Panc1 (cell line): Measurements from ENCODE around the gene BICRA. TPM values are rescaled to one million over a fixed set of nuclear protein-coding genes. Genes with fewer than 3 reads are reported as not detected.
A peak's percentile ranks its signal among the peaks of the same experiment; 100 is the strongest.

Experiments
- ATAC-seq: fragments of 200-7000 bp; cut with Tn5 transposase; 2 replicates; pipeline ENCODE4 v1.9.1; 2020; ENCODE audit warnings: mild to moderate bottlenecking, moderate library complexity
- BruUV-seq: library from RNA; stranded (reverse); fragments of 400-500 nt; replicated peaks from 2 replicates; lab custom pipeline; 2021; lab: Mats Ljungman, UMichigan
- CTCF ChIA-PET: fragments of 300-600 bp; sonication (Branson Sonifier 250); formaldehyde crosslinking; loops from one replicate; lab custom pipeline; 2022; ENCODE audit warnings: antibody characterized with exemption; lab: Charles Lee
- POLR2A ChIA-PET: fragments of 300-600 bp; sonication (Branson Sonifier 250); formaldehyde crosslinking; loops from one replicate; lab custom pipeline; 2022; ENCODE audit warnings: antibody characterized with exemption; lab: Charles Lee
- DNase-seq: peaks from one replicate; pipeline ENCODE4 v3.0.0-alpha.2; 2010; ENCODE audit warnings: low read depth, low spot score
- H3K27ac ChIP-seq: 2 replicates; pipeline ENCODE4 v1.5.1; 2011; ENCODE audit warnings: mild to moderate bottlenecking, low read length, inconsistent platforms
- H3K27me3 ChIP-seq: fragments of 200-500 bp; sonication (Bioruptor generic); 2 replicates; pipeline ENCODE4 v1.6.0; 2014; ENCODE audit warnings: low read length, inconsistent platforms; ENCODE audit not compliant: control insufficient read depth, insufficient read depth
- H3K36me3 ChIP-seq: fragments of 200-500 bp; sonication (Bioruptor generic); 2 replicates; pipeline ENCODE4 v1.5.1; 2014; ENCODE audit warnings: inconsistent platforms, mild to moderate bottlenecking, low read length, moderate library complexity; ENCODE audit not compliant: control insufficient read depth, insufficient read depth
- H3K4me1 ChIP-seq: 2 replicates; pipeline ENCODE4 v1.5.1; 2011; ENCODE audit warnings: inconsistent platforms, mild to moderate bottlenecking, low read length, moderate library complexity; ENCODE audit not compliant: control insufficient read depth, insufficient read depth
- H3K4me3 ChIP-seq, 2 experiments: 2 replicates each; pipeline ENCODE4 v1.5.1; 2011 to 2012; ENCODE audit warnings: low read depth in 2 of 2, low read length in 2 of 2, mild to moderate bottlenecking in 2 of 2, inconsistent platforms in 1 of 2, moderate library complexity in 1 of 2
- H3K9me3 ChIP-seq: fragments of 200-500 bp; sonication (Bioruptor generic); 2 replicates; pipeline ENCODE4 v1.5.1; 2014; ENCODE audit warnings: low read depth, mild to moderate bottlenecking, inconsistent platforms, low read length, moderate library complexity; ENCODE audit not compliant: control insufficient read depth, insufficient read depth
- POLR2AphosphoS5 ChIP-seq: IDR thresholded peaks from 2 replicates; pipeline ENCODE4 v1.6.1; 2012; ENCODE audit warnings: mild to moderate bottlenecking, low read depth, low read length, moderate library complexity
- SIN3A ChIP-seq: IDR thresholded peaks from 2 replicates; pipeline ENCODE4 v1.6.1; 2012; ENCODE audit warnings: low read depth, mild to moderate bottlenecking, low read length, moderate library complexity, borderline replicate concordance; ENCODE audit not compliant: insufficient read depth
- TCF7L2 ChIP-seq: IDR thresholded peaks from 2 replicates; pipeline ENCODE4 v1.6.1; 2011; ENCODE audit warnings: mild to moderate bottlenecking, low read depth, low read length, inconsistent platforms
- in situ Hi-C: cut with HindIII; loops from 2 replicates; pipeline ENCODE4 v1.10.0; 2016; ENCODE audit warnings: low sequenced_read_pairs, low pct_unique_long_range_greater_than_20kb
- intact Hi-C: fragments of 100-400 bp; cut with micrococcal nuclease; formaldehyde crosslinking; loops from one replicate; pipeline ENCODE4 v1.10.0; 2022; ENCODE audit not compliant: unreplicated experiment
- total RNA-seq: library from RNA; stranded (reverse); gene quantifications from one replicate; pipeline ENCODE4 v1.2.1, GENCODE V29; 2021; ENCODE audit not compliant: unreplicated experiment
- TF ChIP-seq, protein P1 (sequence below): fragments of 450-650 bp; IDR thresholded peaks from 2 replicates; pipeline ENCODE4 v1.5.1; 2017; ENCODE audit warnings: mild to moderate bottlenecking
- TF ChIP-seq, protein P2 (sequence below), 2 experiments: IDR thresholded peaks; 2 replicates each; pipeline ENCODE4 v1.6.1; 2011 to 2012; ENCODE audit warnings: low read depth in 2 of 2, control low read depth in 1 of 2, low read length in 1 of 2, mild to moderate bottlenecking in 1 of 2, moderate library complexity in 1 of 2; ENCODE audit not compliant: insufficient read depth in 1 of 2

BICRA gene
- total RNA-seq, 1 experiment from 2014 or later, result 13.7 TPM

DNA sequence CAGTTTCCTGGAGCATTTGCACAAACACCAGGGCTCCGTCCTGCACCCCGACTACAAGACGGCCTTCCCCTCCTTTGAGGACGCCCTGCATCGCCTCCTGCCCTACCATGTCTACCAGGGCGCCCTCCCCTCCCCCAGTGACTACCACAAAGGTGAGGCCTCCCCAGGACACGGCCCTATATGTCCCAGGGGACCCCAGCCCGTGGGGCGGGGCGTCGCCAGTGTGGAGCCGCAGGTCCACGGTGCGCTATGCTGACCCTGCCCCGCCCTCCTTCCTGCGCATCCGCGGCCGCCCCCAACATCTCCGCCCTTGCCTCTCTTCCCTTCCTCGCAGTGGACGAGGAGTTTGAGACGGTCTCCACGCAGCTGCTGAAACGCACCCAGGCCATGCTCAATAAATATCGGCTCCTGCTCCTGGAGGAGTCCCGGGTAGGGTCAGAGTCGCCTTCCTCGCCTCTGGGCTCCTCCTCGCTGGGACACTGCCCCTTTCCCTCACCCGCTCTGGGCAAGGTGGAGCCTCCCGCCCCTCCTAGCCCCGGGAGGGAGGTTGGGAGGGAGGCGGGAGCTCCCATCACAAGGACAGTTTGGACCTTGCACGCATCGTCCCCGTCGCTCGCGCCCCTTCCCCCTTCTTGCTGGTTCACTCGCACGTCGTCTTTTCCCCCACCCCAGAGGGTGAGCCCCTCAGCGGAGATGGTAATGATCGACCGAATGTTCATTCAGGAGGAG, 89.9 kb downstream of the BICRA start:
- no peak for TF ChIP-seq POLR2AphosphoS5
- no peak for TF ChIP-seq TCF7L2
- TF ChIP-seq, protein P1, sequence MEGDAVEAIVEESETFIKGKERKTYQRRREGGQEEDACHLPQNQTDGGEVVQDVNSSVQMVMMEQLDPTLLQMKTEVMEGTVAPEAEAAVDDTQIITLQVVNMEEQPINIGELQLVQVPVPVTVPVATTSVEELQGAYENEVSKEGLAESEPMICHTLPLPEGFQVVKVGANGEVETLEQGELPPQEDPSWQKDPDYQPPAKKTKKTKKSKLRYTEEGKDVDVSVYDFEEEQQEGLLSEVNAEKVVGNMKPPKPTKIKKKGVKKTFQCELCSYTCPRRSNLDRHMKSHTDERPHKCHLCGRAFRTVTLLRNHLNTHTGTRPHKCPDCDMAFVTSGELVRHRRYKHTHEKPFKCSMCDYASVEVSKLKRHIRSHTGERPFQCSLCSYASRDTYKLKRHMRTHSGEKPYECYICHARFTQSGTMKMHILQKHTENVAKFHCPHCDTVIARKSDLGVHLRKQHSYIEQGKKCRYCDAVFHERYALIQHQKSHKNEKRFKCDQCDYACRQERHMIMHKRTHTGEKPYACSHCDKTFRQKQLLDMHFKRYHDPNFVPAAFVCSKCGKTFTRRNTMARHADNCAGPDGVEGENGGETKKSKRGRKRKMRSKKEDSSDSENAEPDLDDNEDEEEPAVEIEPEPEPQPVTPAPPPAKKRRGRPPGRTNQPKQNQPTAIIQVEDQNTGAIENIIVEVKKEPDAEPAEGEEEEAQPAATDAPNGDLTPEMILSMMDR, result no peak
- no peak for TF ChIP-seq SIN3A
- TF ChIP-seq, protein P2, sequence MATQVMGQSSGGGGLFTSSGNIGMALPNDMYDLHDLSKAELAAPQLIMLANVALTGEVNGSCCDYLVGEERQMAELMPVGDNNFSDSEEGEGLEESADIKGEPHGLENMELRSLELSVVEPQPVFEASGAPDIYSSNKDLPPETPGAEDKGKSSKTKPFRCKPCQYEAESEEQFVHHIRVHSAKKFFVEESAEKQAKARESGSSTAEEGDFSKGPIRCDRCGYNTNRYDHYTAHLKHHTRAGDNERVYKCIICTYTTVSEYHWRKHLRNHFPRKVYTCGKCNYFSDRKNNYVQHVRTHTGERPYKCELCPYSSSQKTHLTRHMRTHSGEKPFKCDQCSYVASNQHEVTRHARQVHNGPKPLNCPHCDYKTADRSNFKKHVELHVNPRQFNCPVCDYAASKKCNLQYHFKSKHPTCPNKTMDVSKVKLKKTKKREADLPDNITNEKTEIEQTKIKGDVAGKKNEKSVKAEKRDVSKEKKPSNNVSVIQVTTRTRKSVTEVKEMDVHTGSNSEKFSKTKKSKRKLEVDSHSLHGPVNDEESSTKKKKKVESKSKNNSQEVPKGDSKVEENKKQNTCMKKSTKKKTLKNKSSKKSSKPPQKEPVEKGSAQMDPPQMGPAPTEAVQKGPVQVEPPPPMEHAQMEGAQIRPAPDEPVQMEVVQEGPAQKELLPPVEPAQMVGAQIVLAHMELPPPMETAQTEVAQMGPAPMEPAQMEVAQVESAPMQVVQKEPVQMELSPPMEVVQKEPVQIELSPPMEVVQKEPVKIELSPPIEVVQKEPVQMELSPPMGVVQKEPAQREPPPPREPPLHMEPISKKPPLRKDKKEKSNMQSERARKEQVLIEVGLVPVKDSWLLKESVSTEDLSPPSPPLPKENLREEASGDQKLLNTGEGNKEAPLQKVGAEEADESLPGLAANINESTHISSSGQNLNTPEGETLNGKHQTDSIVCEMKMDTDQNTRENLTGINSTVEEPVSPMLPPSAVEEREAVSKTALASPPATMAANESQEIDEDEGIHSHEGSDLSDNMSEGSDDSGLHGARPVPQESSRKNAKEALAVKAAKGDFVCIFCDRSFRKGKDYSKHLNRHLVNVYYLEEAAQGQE (IDR thresholded peaks at IDR 0.05; ENCODE audit: insufficient read depth in 1 of 2, low read depth in 2 of 2, low read length in 1 of 2), result no peak
- H3K4me3 ChIP-seq, result no peak overlapping the region
- ChIA-PET POLR2A (no interaction called here), CTCF (interaction anchor here (0.6 to 1.2 kb wide), 3 partner anchors 9 to 261 kb away, joined by 3 to 5 read pairs (median 4); no protein-coding TSS in a partner anchor)
- DNase-seq (no peak), ATAC-seq (no peak)
- no TSS peak for BruUV-seq
- no peak overlapping the region for H3K27ac ChIP-seq
- H3K27me3 ChIP-seq, result no peaks in the 10 kb centered on the region
- in situ Hi-C loops, result no loop called here
- no peaks in the 10 kb centered on the region for H3K4me1 ChIP-seq
- H3K9me3 ChIP-seq, result no peaks in the 10 kb centered on the region
- no peaks in the 10 kb centered on the region for H3K36me3 ChIP-seq
- intact Hi-C loops, result no loop called here

DNA sequence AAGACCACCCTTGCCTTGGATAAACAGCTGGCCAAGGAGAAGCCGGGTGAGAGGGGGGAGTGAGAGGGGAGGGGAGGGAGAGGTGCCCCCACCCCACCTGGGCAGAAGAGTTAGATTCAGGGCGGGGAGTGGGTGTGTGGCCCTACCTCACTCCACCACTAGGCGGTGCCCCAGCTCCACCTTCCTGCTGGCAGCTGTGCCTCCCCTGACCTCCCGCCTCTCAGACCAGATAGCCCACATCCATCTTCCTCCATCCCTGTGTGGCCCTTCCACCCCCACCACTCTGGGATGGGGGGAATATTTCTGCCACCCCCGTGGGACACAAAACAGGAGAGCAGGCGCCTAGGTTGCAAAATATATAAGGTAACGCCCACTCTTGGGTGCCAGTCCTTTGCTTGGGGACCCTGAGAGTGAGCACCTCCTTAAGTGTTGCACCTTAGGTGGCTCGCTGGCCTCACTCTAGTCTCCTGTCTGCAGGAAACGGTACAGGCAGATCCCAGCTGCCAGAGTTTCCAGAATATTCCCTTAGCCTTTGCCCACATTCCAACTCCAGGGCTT, 90.5 kb downstream of the BICRA start:
- no TSS peak for BruUV-seq
- in situ Hi-C loops (no loop called here), intact Hi-C loops (no loop called here)
- peak; percentile 54; the same call in 1 of the 2 replicates for ATAC-seq
- TF ChIP-seq SIN3A, result no peak
- TF ChIP-seq, protein P2 (IDR thresholded peaks at IDR 0.05; ENCODE audit: insufficient read depth in 1 of 2, low read depth in 2 of 2, low read length in 1 of 2), result no peak
- no peak for TF ChIP-seq TCF7L2
- TF ChIP-seq, protein P1, result peak; percentile 86
- TF ChIP-seq POLR2AphosphoS5, result no peak
- no peak for DNase-seq
- no peaks in the 10 kb centered on the region for H3K4me1 ChIP-seq
- no peaks in the 10 kb centered on the region for H3K36me3 ChIP-seq
- POLR2A ChIA-PET, result no interaction called here
- H3K27ac ChIP-seq, result no peak overlapping the region
- H3K9me3 ChIP-seq, result no peaks in the 10 kb centered on the region
- no peak overlapping the region for H3K4me3 ChIP-seq
- CTCF ChIA-PET, result interaction anchor here (0.6 to 1.2 kb wide), 3 partner anchors 8 to 126 kb away, joined by 3 to 5 read pairs (median 5); no protein-coding TSS in a partner anchor
- H3K27me3 ChIP-seq, result no peaks in the 10 kb centered on the region
